Measurements from ENCODE around the gene PRR27. TPM values are rescaled to one million over a fixed set of nuclear protein-coding genes. Genes with fewer than 3 reads are reported as not detected.
"Not testable (repeated sequence)": the region's sequence is repeated elsewhere in the genome, so short reads cannot be mapped to it uniquely, and the experiment has no call there.

Gene PRR27
- polyA plus RNA-seq, 1 donor from 2014 or later: not detected

DNA sequence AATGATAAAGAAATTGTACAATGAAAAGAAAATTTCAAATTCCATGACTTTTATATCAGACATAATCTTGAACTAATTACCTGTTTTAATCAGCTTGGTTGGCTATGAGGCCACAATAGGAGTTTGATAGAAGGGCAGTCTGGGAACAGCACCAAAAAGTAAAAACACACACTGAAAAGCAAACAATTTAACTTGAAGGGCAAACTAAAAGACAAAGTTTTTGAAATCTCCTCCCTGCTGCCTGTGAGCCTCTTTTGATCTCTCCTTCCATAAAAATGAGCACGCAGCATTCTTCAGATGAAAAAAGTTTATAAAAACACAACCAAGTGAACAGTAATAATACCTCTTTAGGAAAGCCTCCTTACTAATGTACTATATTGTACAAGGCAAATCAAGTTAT lies 49.6 kb downstream of the PRR27 start:
- Histone ChIP-seq H3K9me2 (ENCODE audit: insufficient read depth, low read length) (no peaks in the 10 kb centered on the region), H3K9ac (ENCODE audit: low read length) (no peak overlapping the region), H3K4me2 (ENCODE audit: low read length) (no peak overlapping the region), H3K4me3 (ENCODE audit: low read length) (no peak overlapping the region), H3K79me2 (replicated peaks; ENCODE audit: insufficient read depth, low read length) (no peaks in the 10 kb centered on the region), H3F3A (ENCODE audit: insufficient read depth, low read length, poor library complexity, severe bottlenecking) (no peaks in the 10 kb centered on the region), H3K36me3 (ENCODE audit: insufficient read depth, low read length) (no peaks in the 10 kb centered on the region), H3K9me3 (ENCODE audit: low read length) (no peaks in the 10 kb centered on the region), H3K27me3 (ENCODE audit: insufficient read depth, low read depth, low read length) (no peaks in the 10 kb centered on the region), H2AFZ (ENCODE audit: low read depth, low read length) (no peak overlapping the region), H3K27ac (ENCODE audit: low read length) (no peak overlapping the region), H4K20me1 (ENCODE audit: insufficient read depth) (no peaks in the 10 kb centered on the region)
- TF ChIP-seq TAF1 (IDR thresholded peaks at IDR 0.05; ENCODE audit: low read depth) (no peak), CTCF (IDR thresholded peaks at IDR 0.05; ENCODE audit: poor library complexity, severe bottlenecking) (no peak), EP300 (conservative IDR thresholded peaks at IDR 0.05; ENCODE audit: poor library complexity, severe bottlenecking) (no peak), POLR2AphosphoS5 (IDR thresholded peaks at IDR 0.05) (no peak), MXI1 (conservative IDR thresholded peaks at IDR 0.05; ENCODE audit: poor library complexity, severe bottlenecking) (no peak), SMC3 (conservative IDR thresholded peaks at IDR 0.05; ENCODE audit: poor library complexity) (no peak), RAD21 (conservative IDR thresholded peaks at IDR 0.05) (no peak), EZH2 (IDR thresholded peaks at IDR 0.05; ENCODE audit: borderline replicate concordance, insufficient read depth, low read length, poor library complexity, severe bottlenecking) (no peak)
- TF ChIP-seq, protein P1, sequence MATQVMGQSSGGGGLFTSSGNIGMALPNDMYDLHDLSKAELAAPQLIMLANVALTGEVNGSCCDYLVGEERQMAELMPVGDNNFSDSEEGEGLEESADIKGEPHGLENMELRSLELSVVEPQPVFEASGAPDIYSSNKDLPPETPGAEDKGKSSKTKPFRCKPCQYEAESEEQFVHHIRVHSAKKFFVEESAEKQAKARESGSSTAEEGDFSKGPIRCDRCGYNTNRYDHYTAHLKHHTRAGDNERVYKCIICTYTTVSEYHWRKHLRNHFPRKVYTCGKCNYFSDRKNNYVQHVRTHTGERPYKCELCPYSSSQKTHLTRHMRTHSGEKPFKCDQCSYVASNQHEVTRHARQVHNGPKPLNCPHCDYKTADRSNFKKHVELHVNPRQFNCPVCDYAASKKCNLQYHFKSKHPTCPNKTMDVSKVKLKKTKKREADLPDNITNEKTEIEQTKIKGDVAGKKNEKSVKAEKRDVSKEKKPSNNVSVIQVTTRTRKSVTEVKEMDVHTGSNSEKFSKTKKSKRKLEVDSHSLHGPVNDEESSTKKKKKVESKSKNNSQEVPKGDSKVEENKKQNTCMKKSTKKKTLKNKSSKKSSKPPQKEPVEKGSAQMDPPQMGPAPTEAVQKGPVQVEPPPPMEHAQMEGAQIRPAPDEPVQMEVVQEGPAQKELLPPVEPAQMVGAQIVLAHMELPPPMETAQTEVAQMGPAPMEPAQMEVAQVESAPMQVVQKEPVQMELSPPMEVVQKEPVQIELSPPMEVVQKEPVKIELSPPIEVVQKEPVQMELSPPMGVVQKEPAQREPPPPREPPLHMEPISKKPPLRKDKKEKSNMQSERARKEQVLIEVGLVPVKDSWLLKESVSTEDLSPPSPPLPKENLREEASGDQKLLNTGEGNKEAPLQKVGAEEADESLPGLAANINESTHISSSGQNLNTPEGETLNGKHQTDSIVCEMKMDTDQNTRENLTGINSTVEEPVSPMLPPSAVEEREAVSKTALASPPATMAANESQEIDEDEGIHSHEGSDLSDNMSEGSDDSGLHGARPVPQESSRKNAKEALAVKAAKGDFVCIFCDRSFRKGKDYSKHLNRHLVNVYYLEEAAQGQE (IDR thresholded peaks at IDR 0.05; ENCODE audit: borderline replicate concordance): no peak

- not testable (repeated sequence) for H3K27me3 ChIP-seq (ENCODE audit: insufficient read depth, low read depth, low read length); H3K9me2 ChIP-seq (ENCODE audit: insufficient read depth, low read length); H2AFZ ChIP-seq (ENCODE audit: low read depth, low read length)
These were observed 58.7 kb downstream of the PRR27 start for GRCh38 chr4:70212752-70213151.

More at GRCh38 chr4:70212752-70213151, 58.7 kb downstream of the PRR27 start:
- not testable (repeated sequence) for H3K4me2 ChIP-seq (ENCODE audit: low read length); H3K9me3 ChIP-seq (ENCODE audit: low read length); H3K27ac ChIP-seq (ENCODE audit: low read length); H3F3A ChIP-seq (ENCODE audit: insufficient read depth, low read length, poor library complexity, severe bottlenecking); H3K9ac ChIP-seq (ENCODE audit: low read length); H4K20me1 ChIP-seq (ENCODE audit: insufficient read depth); H3K4me3 ChIP-seq (ENCODE audit: low read length); H3K36me3 ChIP-seq (ENCODE audit: insufficient read depth, low read length); H3K79me2 ChIP-seq (replicated peaks; ENCODE audit: insufficient read depth, low read length)

Other genes with a start within 250 kb of the PRR27 start
- gene CSN1S1, start 223.2 kb upstream of the PRR27 start, polyA plus RNA-seq: not detected in 2 replicates
- not detected in 2 replicates for gene CSN2, start 188.5 kb upstream of the PRR27 start, polyA plus RNA-seq
- gene STATH, start 158.3 kb upstream of the PRR27 start, polyA plus RNA-seq: not detected in 2 replicates
- gene HTN3, start 125.8 kb upstream of the PRR27 start, polyA plus RNA-seq: not detected in 2 replicates
- gene HTN1, start 103.8 kb upstream of the PRR27 start, polyA plus RNA-seq: not detected in 2 replicates
- gene ODAM, start 41.5 kb downstream of the PRR27 start, polyA plus RNA-seq: not detected in 2 replicates
- gene FDCSP, start 71.9 kb downstream of the PRR27 start, polyA plus RNA-seq: not detected in 2 replicates
- gene CSN3, start 88.4 kb downstream of the PRR27 start, polyA plus RNA-seq: not detected in 2 replicates
- not detected in 2 replicates for gene CABS1, start 180.7 kb downstream of the PRR27 start, polyA plus RNA-seq
- not detected in 2 replicates for gene SMR3A, start 206.5 kb downstream of the PRR27 start, polyA plus RNA-seq
- gene SMR3B, start 228.9 kb downstream of the PRR27 start, polyA plus RNA-seq: not detected in 2 replicates
- not detected in 2 replicates for gene OPRPN, start 243.7 kb downstream of the PRR27 start, polyA plus RNA-seq